Esophagus squamous epithelium (tissue), 5 donors: ENCODE data around the gene RARG. TPM values are rescaled to one million over a fixed set of nuclear protein-coding genes. Genes with fewer than 3 reads are reported as not detected.
"Not testable (repeated sequence)": the region's sequence is repeated elsewhere in the genome, so short reads cannot be mapped to it uniquely, and the experiment has no call there.

Experiments
- DNase-seq: peaks from one replicate; lab custom pipeline; 2025; lab: John Stamatoyannopoulos, UW
- H3K27ac ChIP-seq, 4 donors: fragments of 200-600 bp; sonication (generic); one replicate each; pipeline ENCODE4 v1.5.1; 2016 to 2019; ENCODE audit warnings: mild to moderate bottlenecking in 1 of 4
- H3K27me3 ChIP-seq, 4 donors: fragments of 200-600 bp; sonication (generic); 1 replicate in 3 of 4; 2 replicates in 1 of 4; pipeline versions ENCODE4 v1.5.1 to v1.6.0; 2017 to 2021; ENCODE audit warnings: antibody characterized with exemption in 1 of 4
- H3K36me3 ChIP-seq, 3 donors: fragments of 200-600 bp; sonication (generic); one replicate each; pipeline ENCODE4 v1.5.1; 2016 to 2019
- H3K4me1 ChIP-seq, 3 donors: fragments of 200-600 bp; sonication (generic); one replicate each; pipeline ENCODE4 v1.5.1; 2017 to 2019
- H3K4me3 ChIP-seq, 4 donors: fragments of 200-600 bp; sonication (generic); 1 replicate in 3 of 4; 2 replicates in 1 of 4; pipeline ENCODE4 v1.5.1; 2016 to 2019; ENCODE audit warnings: mild to moderate bottlenecking in 2 of 4, moderate library complexity in 1 of 4
- H3K9me3 ChIP-seq, 3 donors: fragments of 200-600 bp; sonication (generic); one replicate each; pipeline ENCODE4 v1.5.1; 2016 to 2019
- CTCF ChIP-seq, 6 experiments: fragments of 450-650 bp in 4 of 6; fragments of 200-600 bp in 2 of 6; sonication (generic) in 2 of 6; IDR thresholded peaks; one replicate each; pipeline ENCODE4 v1.5.1; 2016 to 2019; ENCODE audit warnings: antibody characterized with exemption in 6 of 6, mild to moderate bottlenecking in 4 of 6, moderate library complexity in 4 of 6
- POLR2A ChIP-seq, 4 donors: fragments of 450-650 bp; IDR thresholded peaks; one replicate each; pipeline ENCODE4 v1.6.1; 2017; ENCODE audit warnings: antibody characterized with exemption in 4 of 4, mild to moderate bottlenecking in 4 of 4, moderate library complexity in 3 of 4
- WGBS, 2 donors: methylation state at CpG; one replicate each; pipeline ENCODE4 v1.1.5; 2018; 5-methylcytosine and 5-hydroxymethylcytosine counted together
- intact Hi-C: fragments of 100-400 bp; cut with DNase I; formaldehyde crosslinking; loops from one replicate; pipeline ENCODE4 v1.15.0; 2022
- total RNA-seq, 4 donors: library from RNA; depleted of rRNA; stranded (reverse); fragments of >200 nt; gene quantifications; one replicate each; pipeline ENCODE4 v1.1.0, GENCODE V29; 2016
- donor health status: DM: yes; HTN: yes; CAD: no.

RARG gene
- total RNA-seq, 4 donors from 2014 or later: 98.0 to 171 (median 125) TPM

DNA sequence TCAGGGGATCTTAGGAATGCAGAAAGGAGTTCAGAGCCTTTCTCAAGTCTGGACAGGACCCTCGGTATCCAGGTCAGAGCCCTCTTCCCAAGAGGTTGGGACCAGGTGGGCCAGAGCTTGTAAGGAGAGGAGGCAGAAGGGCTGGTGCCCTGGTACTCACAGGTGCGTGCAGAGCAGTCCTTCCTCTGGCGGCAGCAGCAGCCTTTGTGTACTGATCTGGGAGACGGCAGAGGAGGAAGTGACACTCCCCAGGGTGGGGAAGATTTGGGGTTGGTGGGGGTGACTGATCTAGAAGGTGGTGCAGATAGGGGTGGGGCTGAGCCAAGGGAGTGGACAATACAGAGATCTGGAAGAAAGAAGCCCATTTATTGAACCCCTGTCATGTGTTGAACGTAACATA, 25.0 kb downstream of the RARG start, which contains the start of gene ITGB7:
Gene ITGB7 (minus strand): TSS at position 210 of the 400 bp plus-strand sequence. CDS start 6,808 bp downstream, outside the sequence.
- Histone ChIP-seq H3K4me3 (peak within 1 kb of the TSS in 3 of 4 donors; percentile 2 to 39 (median 27)), H3K27ac (peak within 1 kb of the TSS; percentile 14 to 53 (median 42)), H3K4me1 (peaks cover 9 to 35% (median 12%) of the 10 kb centered on the region in 3 donors), H3K27me3 (no peaks in the 10 kb centered on the region), H3K36me3 (peaks cover 21 to 31% (median 24%) of the 10 kb centered on the region in 3 donors), H3K9me3 (no peaks in the 10 kb centered on the region)
- WGBS, 2 donors: 20 to 50% methylated on average over 3 to 5 of the region's 5 CpGs
- intact Hi-C loops: no loop called here
- DNase-seq: no peak
- TF ChIP-seq POLR2A (IDR thresholded peaks at IDR 0.05) (peak in 2 of 4 donors; percentile 17 to 55), CTCF (IDR thresholded peaks at IDR 0.05) (no peak)

DNA sequence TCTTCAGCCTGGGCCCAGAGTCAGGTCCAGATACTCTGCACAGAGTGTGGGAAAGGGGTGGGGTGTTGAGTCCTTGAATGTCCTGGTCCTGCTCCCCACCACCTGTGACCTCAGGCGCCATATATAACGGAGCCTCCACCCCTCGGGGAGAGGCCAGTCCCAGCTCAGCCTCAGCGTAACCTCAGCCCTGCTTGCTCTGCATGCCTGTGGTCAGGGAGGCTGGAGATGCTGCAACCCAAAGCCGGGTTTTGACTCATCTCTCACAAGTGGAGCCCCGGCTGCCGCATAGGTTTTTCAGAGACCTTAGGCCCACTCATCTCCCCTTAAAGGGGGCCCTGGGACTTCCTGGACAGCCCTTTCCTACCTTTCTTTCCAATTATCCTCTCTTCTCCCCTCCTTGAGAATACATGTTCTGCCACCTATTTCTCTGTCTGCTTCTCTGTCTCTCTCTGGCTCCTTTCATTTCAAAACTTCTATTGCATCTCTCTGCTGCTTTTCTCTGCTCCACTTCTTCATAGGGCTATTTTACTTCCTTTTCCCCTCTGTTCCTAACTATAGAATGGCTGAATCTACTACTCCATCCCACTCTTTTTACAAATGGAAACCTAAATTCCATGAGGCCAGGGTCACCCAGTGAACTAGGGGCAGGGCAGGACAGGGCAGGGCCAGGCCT, 26.1 kb downstream of the RARG start:
- WGBS, 2 donors: 35 to 56% methylated on average over 5 to 7 of the region's 7 CpGs
- peak overlapping the region in 2 of 4 donors; percentile 27 to 39 for H3K4me3 ChIP-seq
- peaks cover 11 to 19% (median 13%) of the 10 kb centered on the region in 3 donors for H3K36me3 ChIP-seq
- H3K27ac ChIP-seq: peak overlapping the region in 3 of 4 donors; percentile 14 to 53 (median 26)
- no peaks in the 10 kb centered on the region for H3K9me3 ChIP-seq
- no peak for TF ChIP-seq POLR2A (IDR thresholded peaks at IDR 0.05)
- no peak for TF ChIP-seq CTCF (IDR thresholded peaks at IDR 0.05)
- intact Hi-C loops: no loop called here
- DNase-seq: no peak
- no peaks in the 10 kb centered on the region for H3K27me3 ChIP-seq
- H3K4me1 ChIP-seq: peaks cover 9 to 45% (median 12%) of the 10 kb centered on the region in 3 donors

DNA sequence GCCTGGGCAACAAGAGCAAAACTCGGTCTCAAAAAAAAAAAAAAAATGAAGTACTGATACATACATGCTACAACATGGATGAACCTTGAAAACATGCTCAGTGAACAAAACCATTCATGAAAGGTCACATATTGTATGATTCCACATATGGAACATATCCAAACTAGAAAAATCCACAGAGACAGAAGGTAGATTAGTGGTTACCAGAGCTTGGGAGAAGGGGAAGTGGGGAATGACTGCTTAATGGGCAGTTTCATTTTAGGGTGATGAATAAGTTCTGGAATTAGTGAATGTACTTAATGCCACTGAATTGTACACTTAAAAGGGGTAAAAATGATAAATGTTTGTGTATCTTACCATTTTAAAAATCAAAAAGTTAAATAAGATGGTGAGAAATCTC, 27.7 kb downstream of the RARG start:
- H3K9me3 ChIP-seq: no peaks in the 10 kb centered on the region
- H3K36me3 ChIP-seq: peaks cover 0 to 4% (median 0%) of the 10 kb centered on the region in 3 donors
- peaks cover 10 to 52% (median 12%) of the 10 kb centered on the region in 3 donors for H3K4me1 ChIP-seq
- 89 to 91% methylated on average over 1 of the region's 1 CpG for WGBS, 2 donors
- no peak for TF ChIP-seq CTCF (IDR thresholded peaks at IDR 0.05)
- TF ChIP-seq POLR2A (IDR thresholded peaks at IDR 0.05): no peak
- intact Hi-C loops: no loop called here
- no peak overlapping the region for H3K4me3 ChIP-seq
- no peak for DNase-seq
- no peak overlapping the region for H3K27ac ChIP-seq
- H3K27me3 ChIP-seq: no peaks in the 10 kb centered on the region

DNA sequence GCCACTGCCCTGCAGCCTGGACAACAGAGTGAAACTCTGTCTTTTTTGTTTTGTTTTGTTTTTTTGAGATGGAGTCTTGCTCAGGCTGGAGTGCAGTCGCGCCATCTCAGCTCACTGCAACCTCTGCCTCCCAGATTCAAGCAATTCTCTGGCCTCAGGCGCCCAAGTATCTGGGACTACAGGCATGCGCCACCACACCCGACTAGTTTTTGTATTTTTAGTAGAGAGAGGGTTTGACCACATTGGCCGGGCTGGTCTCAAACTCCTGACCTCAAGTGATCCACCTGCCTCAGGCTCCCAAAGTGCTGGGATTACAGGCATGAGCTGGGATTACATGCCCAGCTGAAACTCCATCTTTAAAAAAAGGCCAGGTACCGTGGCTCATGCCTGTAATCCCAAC, 29.7 kb downstream of the RARG start:
- intact Hi-C loops, DNase-seq, H3K4me3 ChIP-seq, H3K27ac ChIP-seq, H3K36me3 ChIP-seq, H3K27me3 ChIP-seq, H3K9me3 ChIP-seq: not testable (repeated sequence)
- peaks cover 4 to 52% (median 11%) of the 10 kb centered on the region in 3 donors for H3K4me1 ChIP-seq
- WGBS, 2 donors: 70 to 75% methylated on average over 5 to 7 of the region's 7 CpGs

GRCh38 chr12:53201639-53202038, 30.4 kb downstream of the RARG start:
- Histone ChIP-seq H3K9me3 (no peaks in the 10 kb centered on the region), H3K27ac (no peak overlapping the region), H3K36me3 (peaks cover 0 to 8% (median 0%) of the 10 kb centered on the region in 3 donors), H3K27me3 (no peaks in the 10 kb centered on the region), H3K4me1 (peaks cover 4 to 48% (median 11%) of the 10 kb centered on the region in 3 donors), H3K4me3 (no peak overlapping the region)
- TF ChIP-seq CTCF (IDR thresholded peaks at IDR 0.05): no peak
- TF ChIP-seq POLR2A (IDR thresholded peaks at IDR 0.05): no peak
- 80 to 91% methylated on average over 4 of the region's 4 CpGs for WGBS, 2 donors
- intact Hi-C loops: no loop called here
- DNase-seq: no peak
